K562 (cell line): ENCODE results near the gene ITGB3BP.

Source experiments
- GMEB1 ChIP-seq: fragments of 250-450 bp; sonication (Bioruptor Pico); IDR thresholded peaks from 2 replicates; pipeline ENCODE4 v1.4.0; 2020; ENCODE audit warnings: mild to moderate bottlenecking
- SMARCC2 ChIP-seq: fragments of 450-650 bp; IDR thresholded peaks from 2 replicates; pipeline ENCODE4 v1.6.1; 2017; ENCODE audit warnings: antibody characterized with exemption, moderate library complexity, mild to moderate bottlenecking, low read depth
- SREBF2 ChIP-seq: sonication (generic); formaldehyde crosslinking; IDR thresholded peaks from 2 replicates; pipeline ENCODE4 v1.4.0; 2020; ENCODE audit warnings: mild to moderate bottlenecking, missing genetic modification reagents
- ZNF76 ChIP-seq: fragments of 250-450 bp; sonication (Bioruptor Pico); IDR thresholded peaks from 2 replicates; pipeline ENCODE4 v1.4.0; 2020; ENCODE audit warnings: mild to moderate bottlenecking, moderate library complexity, borderline replicate concordance
- TF ChIP-seq, protein P1 (sequence below): sonication (generic); formaldehyde crosslinking; IDR thresholded peaks from 2 replicates; pipeline ENCODE4 v1.9.0; 2022; ENCODE audit warnings: mild to moderate bottlenecking, missing genetic modification reagents
- TF ChIP-seq, protein P2 (sequence below), 2 experiments: fragments of 450-650 bp; IDR thresholded peaks; 2 replicates each; pipeline ENCODE4 v1.6.1; 2018; ENCODE audit warnings: mild to moderate bottlenecking in 2 of 2, low read depth in 1 of 2; ENCODE audit not compliant: partially characterized antibody in 2 of 2
- TF ChIP-seq, protein P3 (sequence below): fragments of 450-650 bp; IDR thresholded peaks from one replicate; pipeline ENCODE4 v1.6.1; 2018; ENCODE audit warnings: mild to moderate bottlenecking, moderate library complexity; ENCODE audit not compliant: partially characterized antibody
- TF ChIP-seq, protein P4 (sequence below): fragments of 450-650 bp; IDR thresholded peaks from 2 replicates; pipeline ENCODE4 v1.6.1; 2017; ENCODE audit warnings: antibody characterized with exemption, mild to moderate bottlenecking

DNA sequence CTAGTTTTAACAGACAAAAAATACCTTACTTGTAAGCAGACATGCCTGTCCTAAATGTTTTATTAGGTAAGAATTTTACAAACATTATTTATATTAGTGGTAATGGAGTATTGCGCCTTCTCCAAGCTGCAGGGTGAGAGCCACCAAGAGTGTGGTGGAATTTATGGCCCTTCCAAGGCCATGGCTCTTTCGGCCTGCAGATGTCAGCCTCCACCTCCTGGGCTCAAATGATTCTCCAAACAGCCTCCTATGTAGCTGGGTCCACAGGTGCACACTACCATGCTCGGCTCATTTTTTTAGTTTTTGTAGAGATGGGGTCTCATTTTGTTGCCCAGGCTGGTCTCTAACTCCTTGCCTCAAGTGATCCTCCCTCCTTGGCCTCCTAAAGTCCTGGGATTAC, 56.3 kb downstream of the ITGB3BP start:
- TF ChIP-seq ZNF76 (CRISPR knock-in tag), result no peak
- TF ChIP-seq, protein P1, sequence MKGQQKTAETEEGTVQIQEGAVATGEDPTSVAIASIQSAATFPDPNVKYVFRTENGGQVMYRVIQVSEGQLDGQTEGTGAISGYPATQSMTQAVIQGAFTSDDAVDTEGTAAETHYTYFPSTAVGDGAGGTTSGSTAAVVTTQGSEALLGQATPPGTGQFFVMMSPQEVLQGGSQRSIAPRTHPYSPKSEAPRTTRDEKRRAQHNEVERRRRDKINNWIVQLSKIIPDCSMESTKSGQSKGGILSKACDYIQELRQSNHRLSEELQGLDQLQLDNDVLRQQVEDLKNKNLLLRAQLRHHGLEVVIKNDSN (CRISPR knock-in tag), result no peak
- TF ChIP-seq GMEB1 (CRISPR knock-in tag), result no peak
- TF ChIP-seq, protein P2, sequence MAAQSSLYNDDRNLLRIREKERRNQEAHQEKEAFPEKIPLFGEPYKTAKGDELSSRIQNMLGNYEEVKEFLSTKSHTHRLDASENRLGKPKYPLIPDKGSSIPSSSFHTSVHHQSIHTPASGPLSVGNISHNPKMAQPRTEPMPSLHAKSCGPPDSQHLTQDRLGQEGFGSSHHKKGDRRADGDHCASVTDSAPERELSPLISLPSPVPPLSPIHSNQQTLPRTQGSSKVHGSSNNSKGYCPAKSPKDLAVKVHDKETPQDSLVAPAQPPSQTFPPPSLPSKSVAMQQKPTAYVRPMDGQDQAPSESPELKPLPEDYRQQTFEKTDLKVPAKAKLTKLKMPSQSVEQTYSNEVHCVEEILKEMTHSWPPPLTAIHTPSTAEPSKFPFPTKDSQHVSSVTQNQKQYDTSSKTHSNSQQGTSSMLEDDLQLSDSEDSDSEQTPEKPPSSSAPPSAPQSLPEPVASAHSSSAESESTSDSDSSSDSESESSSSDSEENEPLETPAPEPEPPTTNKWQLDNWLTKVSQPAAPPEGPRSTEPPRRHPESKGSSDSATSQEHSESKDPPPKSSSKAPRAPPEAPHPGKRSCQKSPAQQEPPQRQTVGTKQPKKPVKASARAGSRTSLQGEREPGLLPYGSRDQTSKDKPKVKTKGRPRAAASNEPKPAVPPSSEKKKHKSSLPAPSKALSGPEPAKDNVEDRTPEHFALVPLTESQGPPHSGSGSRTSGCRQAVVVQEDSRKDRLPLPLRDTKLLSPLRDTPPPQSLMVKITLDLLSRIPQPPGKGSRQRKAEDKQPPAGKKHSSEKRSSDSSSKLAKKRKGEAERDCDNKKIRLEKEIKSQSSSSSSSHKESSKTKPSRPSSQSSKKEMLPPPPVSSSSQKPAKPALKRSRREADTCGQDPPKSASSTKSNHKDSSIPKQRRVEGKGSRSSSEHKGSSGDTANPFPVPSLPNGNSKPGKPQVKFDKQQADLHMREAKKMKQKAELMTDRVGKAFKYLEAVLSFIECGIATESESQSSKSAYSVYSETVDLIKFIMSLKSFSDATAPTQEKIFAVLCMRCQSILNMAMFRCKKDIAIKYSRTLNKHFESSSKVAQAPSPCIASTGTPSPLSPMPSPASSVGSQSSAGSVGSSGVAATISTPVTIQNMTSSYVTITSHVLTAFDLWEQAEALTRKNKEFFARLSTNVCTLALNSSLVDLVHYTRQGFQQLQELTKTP (IDR thresholded peaks at IDR 0.05; ENCODE audit: low read depth in 1 of 2, partially characterized antibody in 2 of 2), result no peak
- TF ChIP-seq, protein P3, sequence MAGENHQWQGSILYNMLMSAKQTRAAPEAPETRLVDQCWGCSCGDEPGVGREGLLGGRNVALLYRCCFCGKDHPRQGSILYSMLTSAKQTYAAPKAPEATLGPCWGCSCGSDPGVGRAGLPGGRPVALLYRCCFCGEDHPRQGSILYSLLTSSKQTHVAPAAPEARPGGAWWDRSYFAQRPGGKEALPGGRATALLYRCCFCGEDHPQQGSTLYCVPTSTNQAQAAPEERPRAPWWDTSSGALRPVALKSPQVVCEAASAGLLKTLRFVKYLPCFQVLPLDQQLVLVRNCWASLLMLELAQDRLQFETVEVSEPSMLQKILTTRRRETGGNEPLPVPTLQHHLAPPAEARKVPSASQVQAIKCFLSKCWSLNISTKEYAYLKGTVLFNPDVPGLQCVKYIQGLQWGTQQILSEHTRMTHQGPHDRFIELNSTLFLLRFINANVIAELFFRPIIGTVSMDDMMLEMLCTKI, result no peak
- no peak for TF ChIP-seq SMARCC2
- TF ChIP-seq, protein P4, sequence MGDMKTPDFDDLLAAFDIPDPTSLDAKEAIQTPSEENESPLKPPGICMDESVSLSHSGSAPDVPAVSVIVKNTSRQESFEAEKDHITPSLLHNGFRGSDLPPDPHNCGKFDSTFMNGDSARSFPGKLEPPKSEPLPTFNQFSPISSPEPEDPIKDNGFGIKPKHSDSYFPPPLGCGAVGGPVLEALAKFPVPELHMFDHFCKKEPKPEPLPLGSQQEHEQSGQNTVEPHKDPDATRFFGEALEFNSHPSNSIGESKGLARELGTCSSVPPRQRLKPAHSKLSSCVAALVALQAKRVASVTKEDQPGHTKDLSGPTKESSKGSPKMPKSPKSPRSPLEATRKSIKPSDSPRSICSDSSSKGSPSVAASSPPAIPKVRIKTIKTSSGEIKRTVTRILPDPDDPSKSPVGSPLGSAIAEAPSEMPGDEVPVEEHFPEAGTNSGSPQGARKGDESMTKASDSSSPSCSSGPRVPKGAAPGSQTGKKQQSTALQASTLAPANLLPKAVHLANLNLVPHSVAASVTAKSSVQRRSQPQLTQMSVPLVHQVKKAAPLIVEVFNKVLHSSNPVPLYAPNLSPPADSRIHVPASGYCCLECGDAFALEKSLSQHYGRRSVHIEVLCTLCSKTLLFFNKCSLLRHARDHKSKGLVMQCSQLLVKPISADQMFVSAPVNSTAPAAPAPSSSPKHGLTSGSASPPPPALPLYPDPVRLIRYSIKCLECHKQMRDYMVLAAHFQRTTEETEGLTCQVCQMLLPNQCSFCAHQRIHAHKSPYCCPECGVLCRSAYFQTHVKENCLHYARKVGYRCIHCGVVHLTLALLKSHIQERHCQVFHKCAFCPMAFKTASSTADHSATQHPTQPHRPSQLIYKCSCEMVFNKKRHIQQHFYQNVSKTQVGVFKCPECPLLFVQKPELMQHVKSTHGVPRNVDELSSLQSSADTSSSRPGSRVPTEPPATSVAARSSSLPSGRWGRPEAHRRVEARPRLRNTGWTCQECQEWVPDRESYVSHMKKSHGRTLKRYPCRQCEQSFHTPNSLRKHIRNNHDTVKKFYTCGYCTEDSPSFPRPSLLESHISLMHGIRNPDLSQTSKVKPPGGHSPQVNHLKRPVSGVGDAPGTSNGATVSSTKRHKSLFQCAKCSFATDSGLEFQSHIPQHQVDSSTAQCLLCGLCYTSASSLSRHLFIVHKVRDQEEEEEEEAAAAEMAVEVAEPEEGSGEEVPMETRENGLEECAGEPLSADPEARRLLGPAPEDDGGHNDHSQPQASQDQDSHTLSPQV, result no peak
- TF ChIP-seq SREBF2 (CRISPR knock-in tag), result no peak
